ENCODE data around the gene TSHZ1.

GRCh38 chr18:75316223-75316622 is 105.6 kb downstream of the TSHZ1 start:
- TF ChIP-seq CTCF (IDR thresholded peaks at IDR 0.05), result no peak
- no peak for TF ChIP-seq POLR2AphosphoS5 (IDR thresholded peaks at IDR 0.05; ENCODE audit: low read depth, low read length)
- TF ChIP-seq, protein P1, sequence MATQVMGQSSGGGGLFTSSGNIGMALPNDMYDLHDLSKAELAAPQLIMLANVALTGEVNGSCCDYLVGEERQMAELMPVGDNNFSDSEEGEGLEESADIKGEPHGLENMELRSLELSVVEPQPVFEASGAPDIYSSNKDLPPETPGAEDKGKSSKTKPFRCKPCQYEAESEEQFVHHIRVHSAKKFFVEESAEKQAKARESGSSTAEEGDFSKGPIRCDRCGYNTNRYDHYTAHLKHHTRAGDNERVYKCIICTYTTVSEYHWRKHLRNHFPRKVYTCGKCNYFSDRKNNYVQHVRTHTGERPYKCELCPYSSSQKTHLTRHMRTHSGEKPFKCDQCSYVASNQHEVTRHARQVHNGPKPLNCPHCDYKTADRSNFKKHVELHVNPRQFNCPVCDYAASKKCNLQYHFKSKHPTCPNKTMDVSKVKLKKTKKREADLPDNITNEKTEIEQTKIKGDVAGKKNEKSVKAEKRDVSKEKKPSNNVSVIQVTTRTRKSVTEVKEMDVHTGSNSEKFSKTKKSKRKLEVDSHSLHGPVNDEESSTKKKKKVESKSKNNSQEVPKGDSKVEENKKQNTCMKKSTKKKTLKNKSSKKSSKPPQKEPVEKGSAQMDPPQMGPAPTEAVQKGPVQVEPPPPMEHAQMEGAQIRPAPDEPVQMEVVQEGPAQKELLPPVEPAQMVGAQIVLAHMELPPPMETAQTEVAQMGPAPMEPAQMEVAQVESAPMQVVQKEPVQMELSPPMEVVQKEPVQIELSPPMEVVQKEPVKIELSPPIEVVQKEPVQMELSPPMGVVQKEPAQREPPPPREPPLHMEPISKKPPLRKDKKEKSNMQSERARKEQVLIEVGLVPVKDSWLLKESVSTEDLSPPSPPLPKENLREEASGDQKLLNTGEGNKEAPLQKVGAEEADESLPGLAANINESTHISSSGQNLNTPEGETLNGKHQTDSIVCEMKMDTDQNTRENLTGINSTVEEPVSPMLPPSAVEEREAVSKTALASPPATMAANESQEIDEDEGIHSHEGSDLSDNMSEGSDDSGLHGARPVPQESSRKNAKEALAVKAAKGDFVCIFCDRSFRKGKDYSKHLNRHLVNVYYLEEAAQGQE (IDR thresholded peaks at IDR 0.05; ENCODE audit: low read depth, low read length), result no peak
- TF ChIP-seq TAF1 (IDR thresholded peaks at IDR 0.05; ENCODE audit: borderline replicate concordance, low read depth, low read length), result no peak
- TF ChIP-seq TEAD4 (IDR thresholded peaks at IDR 0.05; ENCODE audit: borderline replicate concordance, insufficient read depth), result no peak
- TF ChIP-seq RCOR1 (IDR thresholded peaks at IDR 0.05; ENCODE audit: low read length), result no peak
- no peak for TF ChIP-seq GABPA (IDR thresholded peaks at IDR 0.05; ENCODE audit: low read depth)
- TF ChIP-seq MXI1 (IDR thresholded peaks at IDR 0.05; ENCODE audit: low read depth, low read length), result no peak
- no peak for TF ChIP-seq TCF12 (IDR thresholded peaks at IDR 0.05)

All from SK-N-SH (cell line).